Measurements from ENCODE around the gene TCERG1L. TPM values are rescaled to one million over a fixed set of nuclear protein-coding genes. Genes with fewer than 3 reads are reported as not detected.

Gene TCERG1L
- polyA plus RNA-seq, 1 donor from 2014 or later: 0.53 TPM

DNA sequence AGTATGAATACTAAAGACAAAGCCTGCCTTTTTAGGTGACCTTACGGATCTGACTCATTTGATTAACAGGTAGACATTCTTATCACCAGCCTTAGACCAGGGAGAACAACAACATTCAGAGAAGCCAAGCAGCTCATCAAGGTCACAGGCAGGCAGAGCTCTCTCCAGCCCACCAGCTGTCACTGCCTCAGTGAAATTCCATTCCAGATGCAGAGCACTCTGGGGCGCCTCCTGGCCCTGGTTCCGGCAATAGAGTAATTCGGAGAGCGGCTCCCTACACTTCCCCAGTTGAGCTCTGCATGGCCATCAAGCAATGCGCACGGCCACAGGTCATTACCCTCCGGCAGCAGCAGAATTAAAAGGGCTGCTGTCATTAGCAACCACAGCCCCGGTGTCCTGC, 164.7 kb downstream of the TCERG1L start (continued):
- TF ChIP-seq POLR2AphosphoS5 (IDR thresholded peaks at IDR 0.05) (no peak), TAF1 (IDR thresholded peaks at IDR 0.05; ENCODE audit: low read depth) (no peak), MXI1 (conservative IDR thresholded peaks at IDR 0.05; ENCODE audit: poor library complexity, severe bottlenecking) (no peak), SMC3 (conservative IDR thresholded peaks at IDR 0.05; ENCODE audit: poor library complexity) (no peak)

GRCh38 chr10:131145756-131146155, 165.8 kb downstream of the TCERG1L start:
- Histone ChIP-seq H3K9me3 (ENCODE audit: low read length) (no peaks in the 10 kb centered on the region), H3K4me2 (ENCODE audit: low read length) (no peak overlapping the region), H3K27ac (ENCODE audit: low read length) (no peak overlapping the region), H3K79me2 (replicated peaks; ENCODE audit: insufficient read depth, low read length) (no peaks in the 10 kb centered on the region), H3K9ac (ENCODE audit: low read length) (no peak overlapping the region), H3K27me3 (ENCODE audit: insufficient read depth, low read depth, low read length) (no peaks in the 10 kb centered on the region), H3K36me3 (ENCODE audit: insufficient read depth, low read length) (no peaks in the 10 kb centered on the region), H3K9me2 (ENCODE audit: insufficient read depth, low read length) (no peaks in the 10 kb centered on the region), H4K20me1 (ENCODE audit: insufficient read depth) (no peaks in the 10 kb centered on the region), H3K4me3 (ENCODE audit: low read length) (no peak overlapping the region), H3F3A (ENCODE audit: insufficient read depth, low read length, poor library complexity, severe bottlenecking) (no peaks in the 10 kb centered on the region), H2AFZ (ENCODE audit: low read depth, low read length) (no peak overlapping the region)
- TF ChIP-seq EZH2 (IDR thresholded peaks at IDR 0.05; ENCODE audit: borderline replicate concordance, insufficient read depth, low read length, poor library complexity, severe bottlenecking) (no peak), RAD21 (conservative IDR thresholded peaks at IDR 0.05) (no peak), MXI1 (conservative IDR thresholded peaks at IDR 0.05; ENCODE audit: poor library complexity, severe bottlenecking) (no peak), SMC3 (conservative IDR thresholded peaks at IDR 0.05; ENCODE audit: poor library complexity) (no peak), EP300 (conservative IDR thresholded peaks at IDR 0.05; ENCODE audit: poor library complexity, severe bottlenecking) (no peak), TAF1 (IDR thresholded peaks at IDR 0.05; ENCODE audit: low read depth) (no peak), REST (IDR thresholded peaks at IDR 0.05; ENCODE audit: borderline replicate concordance) (no peak), POLR2AphosphoS5 (IDR thresholded peaks at IDR 0.05) (no peak)
- TF ChIP-seq, protein P1, sequence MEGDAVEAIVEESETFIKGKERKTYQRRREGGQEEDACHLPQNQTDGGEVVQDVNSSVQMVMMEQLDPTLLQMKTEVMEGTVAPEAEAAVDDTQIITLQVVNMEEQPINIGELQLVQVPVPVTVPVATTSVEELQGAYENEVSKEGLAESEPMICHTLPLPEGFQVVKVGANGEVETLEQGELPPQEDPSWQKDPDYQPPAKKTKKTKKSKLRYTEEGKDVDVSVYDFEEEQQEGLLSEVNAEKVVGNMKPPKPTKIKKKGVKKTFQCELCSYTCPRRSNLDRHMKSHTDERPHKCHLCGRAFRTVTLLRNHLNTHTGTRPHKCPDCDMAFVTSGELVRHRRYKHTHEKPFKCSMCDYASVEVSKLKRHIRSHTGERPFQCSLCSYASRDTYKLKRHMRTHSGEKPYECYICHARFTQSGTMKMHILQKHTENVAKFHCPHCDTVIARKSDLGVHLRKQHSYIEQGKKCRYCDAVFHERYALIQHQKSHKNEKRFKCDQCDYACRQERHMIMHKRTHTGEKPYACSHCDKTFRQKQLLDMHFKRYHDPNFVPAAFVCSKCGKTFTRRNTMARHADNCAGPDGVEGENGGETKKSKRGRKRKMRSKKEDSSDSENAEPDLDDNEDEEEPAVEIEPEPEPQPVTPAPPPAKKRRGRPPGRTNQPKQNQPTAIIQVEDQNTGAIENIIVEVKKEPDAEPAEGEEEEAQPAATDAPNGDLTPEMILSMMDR (IDR thresholded peaks at IDR 0.05; ENCODE audit: poor library complexity, severe bottlenecking): no peak

DNA sequence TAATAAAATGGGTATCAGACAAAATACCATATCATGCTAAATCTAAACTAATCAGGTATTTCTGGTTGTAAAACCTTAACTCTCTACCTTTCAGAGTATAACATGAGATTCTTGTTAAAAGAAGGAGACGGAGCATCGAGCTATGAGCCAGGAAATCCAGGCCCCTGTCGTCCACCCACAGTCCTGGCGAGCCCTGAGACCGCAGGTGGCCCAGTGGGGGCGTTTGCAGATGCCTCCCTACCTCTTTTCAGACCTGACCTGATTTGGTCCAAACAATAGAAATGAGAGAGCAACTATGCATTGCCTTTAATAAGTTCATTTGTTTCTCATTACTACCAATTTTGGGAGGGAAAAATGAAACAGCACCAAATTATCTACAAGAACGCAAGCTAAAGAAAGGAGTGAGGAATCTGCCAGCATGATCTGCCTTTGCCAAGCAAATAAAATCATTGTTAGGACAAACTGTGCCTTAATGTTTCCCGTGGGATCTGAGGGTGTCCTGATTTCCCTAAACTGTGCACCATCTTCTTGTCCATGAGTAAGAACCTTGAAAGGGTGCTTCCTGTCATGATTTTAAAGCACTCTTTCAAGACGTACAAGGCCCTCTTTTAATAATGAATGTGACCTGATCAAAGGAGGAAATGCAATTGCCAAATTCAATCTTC, 166.7 kb downstream of the TCERG1L start:
- Histone ChIP-seq H3F3A (ENCODE audit: insufficient read depth, low read length, poor library complexity, severe bottlenecking) (no peaks in the 10 kb centered on the region), H3K36me3 (ENCODE audit: insufficient read depth, low read length) (no peaks in the 10 kb centered on the region), H3K9me3 (ENCODE audit: low read length) (no peaks in the 10 kb centered on the region), H4K20me1 (ENCODE audit: insufficient read depth) (no peaks in the 10 kb centered on the region), H3K9ac (ENCODE audit: low read length) (no peak overlapping the region), H3K4me3 (ENCODE audit: low read length) (no peak overlapping the region), H3K27me3 (ENCODE audit: insufficient read depth, low read depth, low read length) (no peaks in the 10 kb centered on the region), H2AFZ (ENCODE audit: low read depth, low read length) (no peak overlapping the region), H3K9me2 (ENCODE audit: insufficient read depth, low read length) (no peaks in the 10 kb centered on the region), H3K4me2 (ENCODE audit: low read length) (no peak overlapping the region), H3K27ac (ENCODE audit: low read length) (no peak overlapping the region), H3K79me2 (replicated peaks; ENCODE audit: insufficient read depth, low read length) (no peaks in the 10 kb centered on the region)
- TF ChIP-seq EP300 (conservative IDR thresholded peaks at IDR 0.05; ENCODE audit: poor library complexity, severe bottlenecking) (no peak), SMC3 (conservative IDR thresholded peaks at IDR 0.05; ENCODE audit: poor library complexity) (no peak), POLR2AphosphoS5 (IDR thresholded peaks at IDR 0.05) (no peak), EZH2 (IDR thresholded peaks at IDR 0.05; ENCODE audit: borderline replicate concordance, insufficient read depth, low read length, poor library complexity, severe bottlenecking) (no peak), MXI1 (conservative IDR thresholded peaks at IDR 0.05; ENCODE audit: poor library complexity, severe bottlenecking) (no peak), TAF1 (IDR thresholded peaks at IDR 0.05; ENCODE audit: low read depth) (no peak), RAD21 (conservative IDR thresholded peaks at IDR 0.05) (no peak), REST (IDR thresholded peaks at IDR 0.05; ENCODE audit: borderline replicate concordance) (no peak)
- TF ChIP-seq, protein P1 (IDR thresholded peaks at IDR 0.05; ENCODE audit: poor library complexity, severe bottlenecking): no peak
